HUES64 (cell line): Measurements from ENCODE around the gene NR3C2.

Experiments used
- H3K27ac ChIP-seq: 2 replicates; pipeline ENCODE4 v1.7.0; 2013; ENCODE audit warnings: low read depth, low read length, inconsistent platforms
- H3K27me3 ChIP-seq: 2 replicates; pipeline ENCODE4 v1.6.1; 2013; ENCODE audit warnings: mild to moderate bottlenecking, low read length; ENCODE audit not compliant: insufficient read depth
- H3K36me3 ChIP-seq: 2 replicates; pipeline ENCODE4 v1.6.1; 2013; ENCODE audit warnings: mild to moderate bottlenecking, low read length; ENCODE audit not compliant: insufficient read depth
- H3K4me1 ChIP-seq: 2 replicates; pipeline ENCODE4 v1.6.1; 2013; ENCODE audit warnings: mild to moderate bottlenecking, low read length, moderate library complexity; ENCODE audit not compliant: insufficient read depth
- H3K4me3 ChIP-seq: 2 replicates; pipeline ENCODE4 v1.5.1; 2013; ENCODE audit warnings: mild to moderate bottlenecking, low read length, moderate library complexity
- H3K9ac ChIP-seq: 2 replicates; pipeline ENCODE4 v1.6.1; 2013; ENCODE audit warnings: mild to moderate bottlenecking, low read depth, low read length
- H3K9me3 ChIP-seq: 2 replicates; pipeline ENCODE4 v1.6.1; 2013; ENCODE audit warnings: low read depth, low read length; ENCODE audit not compliant: insufficient read depth
- WGBS: fragments of 150-250, 120-280 bp; methylation state at CpG from one replicate; pipeline ENCODE4 v1.1.7; 2013; ENCODE audit warnings: missing lambda C conversion rate; 5-methylcytosine and 5-hydroxymethylcytosine counted together

Gene NR3C2

DNA sequence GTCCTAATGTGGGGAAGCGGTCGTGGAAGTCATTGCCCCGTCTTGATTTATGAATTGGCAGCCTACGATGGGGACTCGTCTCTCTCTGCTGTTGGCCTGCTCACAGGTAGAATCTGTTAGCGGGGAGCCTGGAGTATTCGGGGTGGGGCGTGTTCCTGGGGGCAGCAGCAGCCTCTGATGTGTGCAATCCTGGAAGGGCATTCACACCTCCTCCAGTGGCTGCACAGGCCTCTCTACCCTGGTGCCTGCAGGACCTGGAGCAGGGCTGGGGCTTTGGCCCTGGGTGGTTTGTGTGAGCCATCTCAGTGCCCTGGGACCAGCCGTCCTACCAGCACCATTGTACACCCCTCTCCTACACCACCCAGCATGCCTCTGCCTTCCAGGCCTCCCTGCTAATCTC lies 369.4 kb downstream of the NR3C2 start:
- WGBS: 94% methylated on average over 9 of the region's 9 CpGs

DNA sequence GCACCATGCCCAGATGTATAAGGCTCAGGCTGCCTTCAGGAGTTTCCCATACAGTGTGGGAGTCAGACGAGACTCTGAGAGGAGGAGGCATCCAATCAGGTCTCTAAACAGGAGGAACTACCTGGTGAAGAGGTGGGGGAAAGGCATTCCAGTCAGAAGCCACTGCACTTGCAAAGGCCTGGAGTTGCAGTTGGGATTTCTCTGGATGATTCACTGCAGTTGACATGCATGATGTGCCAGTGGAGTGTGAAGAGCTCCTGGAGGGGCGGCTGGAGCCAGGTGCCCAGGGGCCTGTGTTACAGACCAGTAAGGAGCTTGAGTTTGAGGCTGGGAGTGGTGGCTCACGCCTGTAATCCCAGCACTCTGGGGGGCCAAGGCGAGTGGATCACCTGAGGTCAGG lies 371.2 kb downstream of the NR3C2 start:
- Histone ChIP-seq H3K4me3 (no peak overlapping the region), H3K27me3 (no peaks in the 10 kb centered on the region), H3K4me1 (no peaks in the 10 kb centered on the region), H3K36me3 (peaks cover 10% of the 10 kb centered on the region; the same call in 1 of the 2 replicates), H3K9me3 (peaks cover 29% of the 10 kb centered on the region), H3K27ac (no peak overlapping the region), H3K9ac (no peak overlapping the region)
- WGBS: 84% methylated on average over 4 of the region's 4 CpGs

More for the DNA sequence above, 369.4 kb downstream of the NR3C2 start:
- no peaks in the 10 kb centered on the region for H3K4me1 ChIP-seq
- peaks cover 11% of the 10 kb centered on the region; the same call in 1 of the 2 replicates for H3K36me3 ChIP-seq
- H3K9me3 ChIP-seq: peaks cover 29% of the 10 kb centered on the region
- H3K4me3 ChIP-seq: no peak overlapping the region
- H3K9ac ChIP-seq: no peak overlapping the region
- H3K27me3 ChIP-seq: no peaks in the 10 kb centered on the region
- no peak overlapping the region for H3K27ac ChIP-seq

GRCh38 chr4:148069895-148070178 lies 372.4 kb downstream of the NR3C2 start:
- H3K27ac ChIP-seq: no peak overlapping the region
- no peak overlapping the region for H3K9ac ChIP-seq
- H3K36me3 ChIP-seq: peaks cover 7% of the 10 kb centered on the region; the same call in 1 of the 2 replicates
- H3K4me1 ChIP-seq: 0 out of 2 replicates have a peak, but pooled peaks cover 3% of the 10 kb centered on the region
- 86% methylated on average over 3 of the region's 3 CpGs for WGBS
- peaks cover 18% of the 10 kb centered on the region for H3K9me3 ChIP-seq
- no peak overlapping the region for H3K4me3 ChIP-seq
- H3K27me3 ChIP-seq: no peaks in the 10 kb centered on the region

DNA sequence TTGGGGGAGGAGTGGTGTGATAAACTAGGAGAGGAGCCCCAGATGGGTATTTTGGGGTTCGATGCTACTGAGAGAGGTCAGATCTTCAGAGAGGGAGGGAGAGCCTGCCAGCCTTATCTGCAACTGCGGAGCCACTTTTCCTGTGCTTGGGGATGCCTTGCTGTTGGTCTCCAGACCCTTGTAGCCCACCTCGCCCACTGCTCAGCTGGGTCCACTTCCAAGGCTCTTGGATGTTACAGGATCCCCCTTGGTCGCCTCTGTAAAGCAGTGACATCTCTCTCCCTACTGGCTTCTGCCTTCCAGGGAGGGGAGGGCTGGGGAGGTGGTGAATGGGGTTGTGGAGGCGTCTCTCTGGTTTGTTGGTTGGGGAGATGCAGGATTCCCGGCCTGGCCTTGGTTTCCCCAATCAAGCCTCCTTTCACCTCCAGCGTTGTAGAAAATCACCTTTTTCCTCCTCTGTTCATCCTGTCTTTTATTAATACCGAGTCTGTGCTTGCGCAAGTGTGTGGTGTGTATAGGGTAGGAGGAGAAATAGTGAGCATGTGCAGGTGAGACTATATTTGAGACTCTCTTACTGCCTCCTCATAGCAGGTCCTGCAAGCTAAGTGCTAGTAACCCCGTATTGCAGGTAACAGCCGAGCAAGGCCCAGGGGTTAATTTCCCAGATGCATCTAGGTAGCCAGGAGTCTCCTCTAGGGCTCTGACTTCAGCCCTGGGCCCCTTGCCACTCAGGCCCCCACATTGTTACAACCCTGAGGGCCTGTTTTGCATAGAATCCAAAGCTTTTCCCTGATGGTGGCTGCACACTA lies 372.9 kb downstream of the NR3C2 start:
- peaks cover 13% of the 10 kb centered on the region for H3K9me3 ChIP-seq
- H3K27ac ChIP-seq: no peak overlapping the region
- no peaks in the 10 kb centered on the region for H3K27me3 ChIP-seq
- 0 out of 2 replicates have a peak, but pooled peaks cover 3% of the 10 kb centered on the region for H3K4me1 ChIP-seq
- H3K4me3 ChIP-seq: no peak overlapping the region
- WGBS: 91% methylated on average over 10 of the region's 11 CpGs
- peaks cover 6% of the 10 kb centered on the region; the same call in 1 of the 2 replicates for H3K36me3 ChIP-seq
- H3K9ac ChIP-seq: no peak overlapping the region

DNA sequence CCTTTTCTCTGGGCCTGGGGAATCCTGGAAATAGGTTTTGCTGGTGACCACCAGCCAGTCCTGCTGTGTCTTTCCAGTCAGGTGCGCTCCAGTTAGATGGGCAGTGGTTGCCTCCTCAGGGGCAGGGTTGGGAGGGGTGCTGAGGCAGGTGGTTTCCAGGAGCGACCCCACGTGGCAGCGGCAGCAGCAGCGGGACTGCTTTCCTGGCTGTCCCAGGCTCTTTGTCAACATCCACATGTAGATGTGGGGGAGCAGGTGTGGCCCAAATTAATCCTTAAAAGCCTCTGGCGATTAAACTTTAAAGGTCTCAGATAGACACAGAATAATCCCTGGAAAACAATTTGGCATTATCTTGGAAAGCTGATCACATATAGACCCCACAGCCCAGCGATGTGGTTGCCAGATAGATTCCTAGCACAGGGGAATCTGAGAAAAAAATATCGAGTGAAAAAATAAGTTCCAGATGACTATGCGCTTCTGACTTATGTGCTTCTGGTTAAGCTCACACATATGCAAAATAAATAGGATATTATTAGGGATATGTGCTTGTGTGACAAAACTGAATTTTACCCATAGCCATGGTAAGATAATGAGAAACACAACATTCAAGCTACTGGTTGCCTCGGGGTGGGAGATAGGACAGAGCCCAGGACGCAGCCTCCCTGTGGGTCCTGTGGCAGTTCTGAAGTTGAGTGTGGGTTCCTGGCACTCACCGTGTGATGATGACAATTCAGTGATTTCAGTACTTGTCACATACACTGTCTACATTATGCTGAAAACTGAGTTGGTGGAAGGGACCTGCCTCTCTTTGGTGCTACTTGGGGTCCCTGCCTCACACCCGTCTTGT lies 373.9 kb downstream of the NR3C2 start:
- Histone ChIP-seq H3K27me3 (no peaks in the 10 kb centered on the region), H3K36me3 (peaks cover 3% of the 10 kb centered on the region; the same call in 1 of the 2 replicates), H3K9me3 (0 out of 2 replicates have a peak, but pooled peaks cover 2% of the 10 kb centered on the region), H3K9ac (no peak overlapping the region), H3K27ac (no peak overlapping the region), H3K4me1 (0 out of 2 replicates have a peak, but pooled peaks cover 3% of the 10 kb centered on the region), H3K4me3 (no peak overlapping the region)
- 90% methylated on average over 13 of the region's 13 CpGs for WGBS

GRCh38 chr4:148067301-148067916 lies 374.8 kb downstream of the NR3C2 start:
- no peaks in the 10 kb centered on the region for H3K27me3 ChIP-seq
- H3K4me3 ChIP-seq: no peak overlapping the region
- no peak overlapping the region for H3K9ac ChIP-seq
- 86% methylated on average over 6 of the region's 6 CpGs for WGBS
- H3K27ac ChIP-seq: no peak overlapping the region
- no peaks in the 10 kb centered on the region; the same call in 1 of the 2 replicates for H3K36me3 ChIP-seq
- H3K9me3 ChIP-seq: no peaks in the 10 kb centered on the region
- H3K4me1 ChIP-seq: 0 out of 2 replicates have a peak, but pooled peaks cover 3% of the 10 kb centered on the region

DNA sequence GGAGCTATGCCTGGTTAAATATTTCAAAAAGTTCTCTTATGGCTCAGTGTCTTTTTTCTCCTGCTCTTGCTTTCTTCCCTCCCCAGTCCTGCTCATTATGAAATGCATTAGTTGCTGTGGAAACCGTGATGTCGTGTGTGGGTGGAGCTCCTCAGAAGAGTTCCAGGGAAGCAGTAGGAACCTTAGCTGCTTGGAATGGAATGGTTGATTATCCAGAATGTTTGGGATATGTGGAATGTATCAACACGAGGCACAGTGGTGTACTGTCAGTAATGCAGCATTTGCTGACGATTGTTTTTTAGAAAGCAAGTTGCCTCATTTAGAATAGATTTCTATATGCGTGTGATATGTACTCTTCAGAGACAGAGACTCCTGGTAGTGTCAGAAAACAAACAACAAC lies 377.1 kb downstream of the NR3C2 start:
- 89% methylated on average over 4 of the region's 5 CpGs for WGBS
- Histone ChIP-seq H3K9ac (no peak overlapping the region), H3K4me1 (peaks cover 7% of the 10 kb centered on the region; the same call in 1 of the 2 replicates), H3K27ac (no peak overlapping the region), H3K9me3 (no peaks in the 10 kb centered on the region), H3K27me3 (no peaks in the 10 kb centered on the region), H3K36me3 (no peaks in the 10 kb centered on the region; the same call in 1 of the 2 replicates), H3K4me3 (no peak overlapping the region)

DNA sequence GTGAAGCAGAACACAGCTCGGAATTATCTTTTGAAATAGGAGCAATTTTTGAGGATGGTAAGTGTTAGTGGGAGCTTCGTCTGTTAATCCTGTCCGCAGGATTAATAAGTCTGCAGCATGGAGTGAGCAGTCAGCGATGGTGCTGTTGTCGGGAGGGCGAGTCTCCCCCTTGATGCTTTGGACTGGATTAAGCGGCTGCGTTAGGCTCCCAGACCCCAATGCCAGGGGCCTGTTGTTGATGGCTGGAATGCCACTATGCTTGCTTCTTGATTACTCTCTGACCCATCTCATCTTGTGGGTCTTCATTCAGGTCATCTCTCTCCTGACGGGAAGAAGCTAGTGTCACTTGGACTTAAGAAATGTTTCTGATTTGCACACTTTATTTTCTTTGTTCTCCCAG lies 377.8 kb downstream of the NR3C2 start:
- Histone ChIP-seq H3K9ac (no peak overlapping the region), H3K4me3 (no peak overlapping the region), H3K36me3 (no peaks in the 10 kb centered on the region; the same call in 1 of the 2 replicates), H3K27me3 (no peaks in the 10 kb centered on the region), H3K27ac (no peak overlapping the region), H3K4me1 (peaks cover 7% of the 10 kb centered on the region; the same call in 1 of the 2 replicates), H3K9me3 (no peaks in the 10 kb centered on the region)
- 93% methylated on average over 9 of the region's 9 CpGs for WGBS

GRCh38 chr4:148062301-148062950 lies 379.8 kb downstream of the NR3C2 start:
- WGBS: 97% methylated on average over 10 of the region's 10 CpGs
- no peaks in the 10 kb centered on the region; the same call in 1 of the 2 replicates for H3K36me3 ChIP-seq
- no peak overlapping the region for H3K9ac ChIP-seq
- H3K9me3 ChIP-seq: no peaks in the 10 kb centered on the region
- H3K27ac ChIP-seq: no peak overlapping the region
- no peaks in the 10 kb centered on the region for H3K27me3 ChIP-seq
- H3K4me3 ChIP-seq: no peak overlapping the region
- peaks cover 18% of the 10 kb centered on the region; the same call in 1 of the 2 replicates for H3K4me1 ChIP-seq

DNA sequence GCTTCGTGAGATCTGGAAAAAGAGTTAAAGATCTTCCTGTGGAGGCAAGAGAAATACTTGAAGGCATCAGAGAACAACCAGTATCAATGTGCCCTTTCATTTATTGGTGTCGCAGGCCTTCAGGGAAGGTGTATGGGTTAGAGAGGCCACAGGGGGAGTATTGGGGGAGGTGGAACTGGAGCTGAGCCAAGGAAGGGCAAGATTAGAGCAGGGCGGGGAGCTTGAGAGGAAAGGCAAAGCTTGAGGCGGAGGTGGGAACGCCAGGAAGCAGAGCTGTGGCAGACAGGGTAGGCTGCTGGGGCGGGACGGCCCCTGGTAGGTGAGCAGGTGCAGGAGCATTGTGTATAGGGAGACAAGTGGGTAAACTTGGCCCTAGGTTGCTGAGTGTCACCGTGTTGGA lies 380.4 kb downstream of the NR3C2 start:
- whole genome bisulfite sequencing: 73% methylated on average over 8 of the region's 8 CpGs
- H3K4me1 ChIP-seq: peaks cover 18% of the 10 kb centered on the region; the same call in 1 of the 2 replicates
- no peaks in the 10 kb centered on the region for H3K9me3 ChIP-seq
- no peak overlapping the region for H3K4me3 ChIP-seq
- H3K36me3 ChIP-seq: no peaks in the 10 kb centered on the region; the same call in 1 of the 2 replicates
- no peaks in the 10 kb centered on the region for H3K27me3 ChIP-seq
- H3K27ac ChIP-seq: no peak overlapping the region
- H3K9ac ChIP-seq: no peak overlapping the region
